GM19240 (cell line): ENCODE measurements around the gene GNPTG.

Experiments used
- DNase-seq: peaks from one replicate; pipeline ENCODE4 v3.0.0; 2011; ENCODE audit warnings: low spot score; ENCODE audit not compliant: insufficient read length

Gene GNPTG

DNA sequence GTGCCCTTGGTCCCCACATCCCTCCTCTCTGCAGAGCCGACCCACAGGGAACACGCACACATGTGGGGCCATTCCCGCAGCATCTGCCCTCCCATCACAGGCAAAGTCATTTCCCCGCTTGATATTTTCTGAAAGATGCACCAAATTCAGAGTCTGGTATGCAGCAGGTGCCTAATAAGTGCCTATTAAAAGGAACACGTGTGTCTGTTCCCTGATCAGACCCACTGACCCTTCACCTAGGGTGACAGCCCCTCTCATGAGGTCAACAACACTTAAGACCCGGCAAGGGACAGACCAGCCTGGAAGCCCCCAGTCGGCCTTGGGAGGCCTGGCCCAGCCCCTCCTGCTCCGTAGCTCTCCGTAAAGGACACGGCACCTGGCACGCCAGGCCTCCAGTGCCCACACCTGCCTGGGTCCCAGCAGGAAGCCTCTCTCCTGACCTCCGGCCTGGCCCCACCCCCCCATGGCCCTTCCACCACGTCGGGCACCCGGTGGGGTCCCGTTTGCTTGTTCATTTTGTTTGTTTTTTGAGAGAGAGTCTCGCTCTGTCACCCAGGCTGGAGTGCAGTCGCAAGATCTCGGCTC, 42.7 kb downstream of the GNPTG start:
- DNase-seq, result no peak

DNA sequence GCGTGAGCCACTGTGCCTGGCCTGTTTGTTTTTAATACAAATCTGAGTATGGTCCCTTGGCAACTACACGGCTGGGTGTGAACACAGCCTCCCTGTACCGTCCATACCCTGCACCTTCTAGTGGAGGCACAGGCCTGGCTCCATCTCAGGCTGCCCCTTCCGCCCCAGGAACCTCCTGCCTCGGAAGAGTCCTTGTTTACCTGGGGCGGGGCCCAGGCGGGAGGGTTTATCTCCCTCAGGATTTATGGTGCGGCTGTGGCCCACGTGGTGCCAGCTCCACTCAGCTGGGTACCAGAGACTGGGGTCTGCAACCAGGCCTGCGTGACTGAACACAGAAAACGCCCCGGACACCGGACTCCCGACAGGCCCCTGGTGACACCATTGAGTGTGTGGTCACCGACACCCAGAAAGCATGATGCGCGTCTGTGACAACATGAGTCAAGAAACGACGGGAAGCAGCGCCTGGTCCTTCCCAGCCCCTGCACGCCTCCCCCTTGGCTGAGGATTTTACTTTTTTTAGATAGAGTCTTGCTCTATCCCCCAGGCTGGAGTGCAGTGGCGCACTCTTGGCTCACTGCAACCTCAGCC, 43.8 kb downstream of the GNPTG start:
- DNase-seq, result no peak

DNA sequence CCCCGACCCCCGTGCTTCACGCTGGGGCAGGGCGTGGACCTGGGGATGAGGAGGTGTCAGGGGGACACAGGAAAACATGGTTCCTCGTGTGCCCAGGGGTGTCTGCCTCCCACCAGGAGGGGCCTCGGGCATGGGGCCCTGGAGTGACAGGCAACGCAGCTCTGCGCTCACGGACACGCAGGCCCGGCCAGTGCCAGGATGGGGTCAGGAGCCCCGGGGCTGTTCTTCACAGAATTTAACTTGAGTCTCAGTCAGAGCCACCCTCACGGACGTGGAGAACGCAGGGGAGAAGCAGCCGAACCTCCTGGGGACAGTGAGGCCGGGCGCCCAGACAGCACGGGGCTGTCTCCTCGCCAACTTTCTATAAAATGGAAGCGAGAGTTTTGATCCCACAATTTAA, 46.0 kb downstream of the GNPTG start:
- DNase-seq, result no peak

DNA sequence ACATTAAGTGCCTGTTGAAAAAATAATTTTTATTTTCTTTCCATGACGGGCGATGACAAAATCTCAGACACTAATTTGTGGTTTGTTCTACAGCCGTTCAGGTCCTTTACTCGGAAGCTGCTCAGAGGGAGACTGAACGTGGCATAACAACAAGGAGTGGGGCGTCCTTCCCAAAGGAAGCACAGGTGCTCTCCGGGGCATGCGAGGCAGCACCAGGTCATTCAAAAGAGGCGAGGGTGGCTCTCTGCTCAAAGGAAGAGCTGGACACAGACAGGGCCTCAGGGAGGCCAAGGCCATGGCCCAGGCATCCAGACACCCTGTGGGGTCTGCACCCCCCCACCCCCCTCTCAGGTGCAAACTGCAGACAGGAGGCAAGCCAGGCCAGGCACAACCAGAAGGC, 46.6 kb downstream of the GNPTG start:
- no peak for DNase-seq

DNA sequence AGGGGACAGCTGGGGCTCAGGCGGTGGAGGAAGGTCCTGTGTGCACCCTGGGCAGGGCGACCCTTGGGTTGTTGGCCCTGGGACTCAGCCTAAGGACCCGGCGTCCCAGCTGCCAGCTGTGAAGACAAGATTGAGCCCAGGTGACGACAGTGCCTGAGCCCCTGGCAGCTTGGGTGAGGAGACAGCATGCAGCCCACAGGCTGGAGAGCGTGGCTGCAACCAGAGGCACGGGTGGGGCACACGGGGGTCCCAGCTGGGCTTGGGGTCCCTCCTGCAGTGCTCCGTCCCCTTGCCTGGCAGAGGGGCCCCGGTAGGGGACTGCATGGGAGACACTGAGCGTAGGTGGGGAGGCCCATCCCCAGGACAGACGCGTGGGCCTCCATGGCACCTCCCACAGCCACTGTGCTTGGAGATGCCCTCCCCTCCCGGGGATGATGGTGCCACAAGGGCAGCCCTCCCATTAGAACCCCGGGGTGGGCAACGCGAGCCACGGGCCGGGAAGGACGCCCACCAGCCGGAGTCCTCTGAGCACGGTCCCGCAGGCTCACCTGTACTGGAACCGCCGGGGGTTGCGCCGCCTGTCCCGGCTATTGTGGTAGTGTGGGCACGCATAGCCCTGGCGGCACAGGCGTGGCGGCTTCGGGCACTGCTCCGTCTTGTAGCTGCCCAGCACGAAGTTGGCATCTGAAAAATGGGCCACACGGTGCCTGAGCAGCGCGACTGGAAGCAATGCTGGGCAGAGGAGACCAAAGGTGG, 47.3 kb downstream of the GNPTG start:
- no peak for DNase-seq

DNA sequence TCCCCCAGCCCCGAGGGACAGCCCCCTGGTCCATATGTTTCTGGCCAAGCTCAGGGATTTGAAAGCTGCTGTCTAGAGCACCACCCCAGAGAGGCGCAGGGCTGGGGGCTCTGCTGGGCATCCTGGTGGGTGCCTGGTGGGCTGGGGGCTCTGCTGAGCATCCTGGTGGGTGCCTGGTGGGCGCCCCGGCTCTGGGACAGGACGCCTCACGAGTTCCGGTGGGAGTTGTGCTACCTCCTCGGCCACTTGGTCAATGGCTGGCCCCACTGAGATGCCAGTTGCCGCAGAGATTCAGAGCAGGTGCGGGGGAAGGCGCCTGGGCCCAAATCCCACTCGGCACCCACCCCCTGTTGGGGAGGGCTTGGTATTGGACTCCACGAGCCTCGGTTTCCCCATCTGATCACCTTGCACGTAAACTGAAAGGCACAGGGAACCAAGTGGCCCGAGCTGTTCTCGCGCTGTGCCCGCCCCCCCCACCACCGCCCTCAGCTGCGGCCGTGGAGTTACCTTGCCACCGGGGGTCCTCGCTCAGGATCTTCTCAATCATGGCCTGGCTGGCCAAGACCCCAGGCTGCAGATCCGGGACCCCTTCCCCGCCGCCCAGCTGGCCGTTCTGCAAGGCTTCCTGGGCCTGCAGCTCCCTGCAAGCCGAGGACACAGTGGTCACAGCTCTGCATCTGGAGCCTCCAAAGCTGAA, 49.5 kb downstream of the GNPTG start:
- no peak for DNase-seq

GRCh38 chr16:1401758-1402154, 50.0 kb downstream of the GNPTG start:
- DNase-seq, result no peak

GRCh38 chr16:1403036-1403435, 51.3 kb downstream of the GNPTG start:
- DNase-seq, result no peak

DNA sequence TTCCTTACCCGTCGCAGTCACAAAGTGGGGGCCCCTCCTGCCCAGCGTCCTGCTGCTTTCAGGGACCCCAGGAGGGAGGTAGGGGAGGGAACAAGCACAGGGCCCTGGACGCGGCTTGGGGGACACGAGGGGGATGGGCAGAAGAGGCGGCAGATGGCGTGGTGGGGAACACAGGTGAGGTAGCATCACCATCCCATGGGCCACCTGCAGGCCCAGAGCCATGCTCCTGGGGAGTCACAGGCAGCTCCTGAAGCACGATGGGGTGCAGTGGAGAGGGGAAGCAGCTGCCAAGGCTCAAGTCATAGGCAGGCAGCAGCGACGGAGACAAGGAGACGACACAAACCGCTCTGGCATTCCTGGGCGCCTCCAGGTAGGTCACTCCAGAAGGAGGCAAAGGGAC, 52.0 kb downstream of the GNPTG start:
- no peak for DNase-seq

GRCh38 chr16:1407753-1408152, 56.0 kb downstream of the GNPTG start:
- no peak for DNase-seq

DNA sequence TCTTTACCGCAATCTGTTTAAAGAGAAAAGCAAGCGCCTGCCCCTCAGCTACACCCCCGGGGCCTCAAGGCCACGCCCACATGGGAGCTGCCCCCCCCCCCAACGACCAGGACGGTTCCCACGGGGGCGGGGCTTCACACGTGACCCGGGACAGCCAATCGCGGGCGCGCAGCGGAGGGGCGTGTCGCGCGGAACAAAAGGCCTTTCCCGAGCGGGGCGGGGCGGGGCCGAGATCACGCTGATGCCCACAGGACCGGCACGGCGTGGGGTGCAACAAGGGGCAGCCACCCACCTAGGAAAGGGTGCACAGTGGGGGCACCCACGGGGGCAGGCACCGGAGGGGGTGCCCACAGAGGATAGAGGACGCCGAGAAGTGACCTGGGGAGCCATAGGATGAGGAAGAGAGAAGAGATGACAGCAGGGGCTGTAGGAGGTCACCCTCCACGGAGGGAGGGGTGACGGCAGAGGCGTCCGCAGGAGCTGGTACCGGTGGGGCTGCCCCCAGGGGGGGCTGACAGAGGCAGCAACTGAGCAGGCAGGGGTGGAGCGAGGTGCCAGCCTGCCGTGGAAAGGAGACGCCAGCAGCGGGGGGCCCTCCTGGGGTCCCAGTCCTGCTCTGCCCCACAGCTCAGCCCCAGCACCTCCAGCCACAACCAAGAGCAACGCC, 56.6 kb downstream of the GNPTG start:
- DNase-seq, result peak; percentile 94

DNA sequence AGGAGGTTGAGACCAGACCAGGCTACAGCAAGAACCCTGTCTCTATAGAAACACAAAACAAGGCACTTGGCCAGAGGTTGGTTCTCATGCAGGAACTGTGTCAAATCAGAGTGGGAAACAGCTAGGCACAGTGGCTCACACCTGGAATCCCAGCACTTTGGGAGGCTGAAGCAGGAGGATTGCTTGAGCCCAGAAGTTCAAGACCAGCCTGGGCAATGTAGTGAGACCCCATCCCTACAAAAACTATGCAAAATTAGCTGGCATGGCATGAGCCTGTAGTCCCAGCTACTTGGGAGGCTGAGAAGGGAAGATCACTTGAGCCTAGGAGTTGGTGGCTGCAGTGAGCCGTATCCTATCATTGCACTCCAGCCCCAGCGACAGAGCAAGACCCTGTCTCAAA, 61.1 kb downstream of the GNPTG start:
- DNase-seq, result no peak
